HG02938 (cell line): ENCODE data around the gene LDLR.
"Not testable (repeated sequence)": the region's sequence is repeated elsewhere in the genome, so short reads cannot be mapped to it uniquely, and the experiment has no call there.

Experiments used
- ATAC-seq: cut with Tn5 transposase; IDR thresholded peaks from one replicate; pipeline ENCODE4 v1.9.1; 2021; ENCODE audit warnings: mild to moderate bottlenecking, moderate library complexity; ENCODE audit not compliant: unreplicated experiment

LDLR gene

DNA sequence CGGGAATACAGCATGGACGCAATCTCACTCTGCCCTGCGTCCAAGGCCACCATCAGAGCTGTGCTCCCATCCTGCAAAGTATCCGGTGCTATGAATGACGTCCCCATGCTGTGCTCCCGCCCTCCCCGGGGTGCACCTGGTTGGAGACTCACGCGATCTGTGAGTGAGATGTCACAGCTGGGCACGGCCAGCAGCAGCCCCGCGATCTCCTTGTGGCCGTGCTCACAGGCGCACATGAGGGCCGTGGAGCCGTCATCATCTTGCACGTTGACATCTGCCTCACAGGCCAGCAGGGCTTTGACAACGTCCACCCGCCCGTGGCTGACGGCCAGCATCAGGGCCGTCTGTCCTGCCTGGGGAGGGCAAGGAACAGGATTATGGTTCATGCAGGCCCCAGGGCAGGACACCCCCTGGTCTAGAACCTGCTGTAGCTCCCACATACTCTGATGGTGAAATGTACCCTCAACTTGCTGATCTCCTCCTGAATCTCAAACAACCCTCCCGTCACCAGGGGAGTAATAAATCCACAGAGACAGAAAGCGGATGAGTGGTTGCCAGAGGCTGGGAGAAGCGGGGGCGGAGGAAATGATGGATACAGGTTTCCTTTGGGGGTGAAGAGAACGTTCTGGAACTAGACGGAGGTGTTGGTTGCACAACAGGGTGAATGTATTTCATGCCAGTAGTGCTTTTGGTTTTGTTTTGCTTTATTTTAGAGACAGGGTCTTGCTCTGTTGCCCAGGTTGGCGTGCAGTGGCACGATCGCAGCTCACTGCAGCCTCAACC lies 80.8 kb downstream of the LDLR start:
- no peak for ATAC-seq

DNA sequence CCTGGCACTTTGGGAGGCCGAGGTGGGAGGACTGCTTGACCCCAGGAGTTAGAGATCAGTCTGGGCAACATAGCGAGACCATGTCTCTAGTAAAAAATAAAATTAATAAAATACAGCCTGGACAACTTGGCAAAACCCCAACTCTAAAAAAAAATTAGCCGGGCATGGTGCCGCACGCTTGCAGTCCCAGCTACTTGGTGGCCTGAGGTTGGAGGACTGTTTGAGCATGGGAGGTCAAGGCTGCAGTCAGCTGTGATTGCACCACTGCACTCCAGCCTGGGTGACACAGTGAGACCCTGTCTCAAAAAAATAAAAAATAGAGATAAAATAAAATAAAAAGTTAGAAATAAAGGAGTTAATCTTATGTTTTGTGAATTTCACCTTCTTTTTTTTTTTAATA lies 81.9 kb downstream of the LDLR start:
- no peak for ATAC-seq

DNA sequence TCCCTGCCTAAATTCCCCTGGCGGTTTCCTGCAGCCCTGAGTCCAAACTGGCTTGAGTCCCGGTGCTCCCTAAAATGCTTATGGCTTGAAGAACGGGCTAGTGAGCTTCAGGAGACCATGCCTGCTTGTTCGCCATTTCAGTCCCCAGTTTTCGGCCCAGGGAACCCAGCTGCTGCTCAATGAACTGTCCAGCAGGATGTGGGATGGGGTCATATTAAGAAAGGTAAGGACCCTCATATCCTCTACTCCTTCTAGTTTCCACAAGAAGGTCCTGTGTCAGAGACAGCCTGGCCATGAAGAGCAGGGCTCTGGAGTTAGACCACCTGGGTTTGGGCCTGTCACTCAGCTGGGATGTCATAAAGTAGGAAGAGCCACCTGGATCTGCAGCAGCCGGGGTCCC lies 83.3 kb downstream of the LDLR start:
- ATAC-seq: no peak

DNA sequence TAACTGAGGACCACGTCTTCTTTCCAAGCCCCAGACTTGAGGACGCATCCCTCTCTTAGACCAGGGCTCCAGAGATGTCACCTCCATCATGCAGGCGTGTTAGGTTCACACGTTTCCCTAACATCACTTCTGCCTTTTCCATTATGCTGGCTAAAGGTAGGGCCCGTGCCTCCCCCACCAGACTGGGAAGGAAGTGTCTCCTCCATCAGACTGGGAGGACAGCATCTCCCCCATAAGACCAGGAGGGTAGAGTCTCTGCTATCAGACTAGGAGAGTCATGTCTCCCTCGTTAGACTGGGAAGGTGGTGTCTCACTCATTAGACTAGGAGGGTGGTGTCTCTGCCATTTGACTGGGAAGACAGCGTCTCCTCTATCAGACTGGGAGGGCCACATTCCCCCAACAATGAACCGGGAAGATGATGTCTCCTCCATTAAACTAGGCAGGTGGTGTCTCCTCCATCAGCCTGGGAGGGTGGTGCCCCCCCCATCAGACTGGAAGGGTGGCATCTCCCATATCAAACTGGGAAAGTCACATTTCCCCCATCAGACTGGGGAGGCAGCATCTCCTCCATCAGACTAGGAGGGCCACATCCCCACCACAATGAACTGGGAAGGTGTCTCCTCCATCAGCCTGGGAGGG lies 84.4 kb downstream of the LDLR start:
- no peak for ATAC-seq

DNA sequence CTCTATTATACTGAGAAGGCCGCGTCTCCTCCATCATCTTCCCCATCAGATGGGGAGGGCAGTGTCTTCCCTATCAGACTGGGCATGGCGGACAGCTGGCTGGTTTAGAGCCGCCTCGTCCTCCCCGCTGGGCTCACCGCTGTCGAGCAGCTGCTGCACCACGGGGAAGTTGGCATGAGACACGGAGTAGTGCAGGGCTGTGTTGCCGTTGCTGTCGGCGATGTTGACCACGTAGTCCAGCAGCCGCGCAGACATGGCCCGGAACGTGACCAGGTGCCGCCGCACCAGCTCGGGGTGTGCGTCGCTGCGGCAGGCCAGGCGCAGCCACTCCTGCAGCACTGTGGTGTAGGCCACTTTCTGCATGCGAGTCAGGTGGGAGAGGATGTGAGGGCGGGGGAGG lies 85.1 kb downstream of the LDLR start:
- ATAC-seq: no peak

- ATAC-seq: no peak
Measured at GRCh38 chr19:11175920-11176319, 86.7 kb downstream of the LDLR start.

GRCh38 chr19:11176466-11177193 lies 87.4 kb downstream of the LDLR start:
- no peak for ATAC-seq

GRCh38 chr19:11177592-11177991 lies 88.3 kb downstream of the LDLR start:
- no peak for ATAC-seq

- ATAC-seq: not testable (repeated sequence)
Measured at GRCh38 chr19:11179145-11179465, 89.8 kb downstream of the LDLR start.

- no peak for ATAC-seq
Measured at GRCh38 chr19:11179716-11180297, 90.5 kb downstream of the LDLR start.

DNA sequence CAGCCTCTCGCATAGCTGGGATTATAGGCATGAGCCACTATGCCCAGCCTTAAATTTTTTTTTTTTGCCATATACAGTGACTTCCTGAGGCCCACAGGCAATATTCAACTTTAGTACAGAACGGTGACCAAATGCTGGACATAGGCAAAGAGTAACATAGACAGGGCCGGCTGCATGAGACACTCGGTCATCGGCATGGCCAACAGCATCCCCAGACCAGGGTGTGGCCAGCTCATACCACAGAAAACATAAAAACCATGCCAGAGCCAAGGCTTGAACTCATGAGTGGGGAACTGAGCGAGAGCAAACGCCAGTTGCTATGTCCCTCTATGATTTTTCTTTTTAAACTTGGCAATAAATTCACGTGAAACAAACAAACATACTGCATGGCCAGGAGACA lies 91.1 kb downstream of the LDLR start:
- ATAC-seq: no peak

DNA sequence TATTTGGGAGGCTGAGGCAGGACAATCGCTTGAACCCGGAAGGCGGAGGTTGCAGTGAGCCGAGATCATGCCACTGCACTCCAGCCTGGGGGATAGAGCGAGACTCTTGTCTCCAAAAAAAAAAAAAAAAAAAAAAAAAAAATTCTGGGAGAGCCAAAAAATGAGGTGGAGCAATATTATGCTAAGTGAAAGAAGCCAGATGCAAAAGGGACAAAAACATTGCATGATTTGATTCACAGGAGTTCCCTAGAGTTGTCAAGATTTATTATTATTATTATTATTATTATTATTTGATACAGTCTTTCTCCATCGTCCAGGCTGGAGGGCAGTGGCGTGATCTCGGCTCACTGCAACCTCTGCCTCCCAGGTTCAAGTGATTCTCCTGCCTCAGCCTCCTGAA lies 91.7 kb downstream of the LDLR start:
- ATAC-seq: not testable (repeated sequence)

DNA sequence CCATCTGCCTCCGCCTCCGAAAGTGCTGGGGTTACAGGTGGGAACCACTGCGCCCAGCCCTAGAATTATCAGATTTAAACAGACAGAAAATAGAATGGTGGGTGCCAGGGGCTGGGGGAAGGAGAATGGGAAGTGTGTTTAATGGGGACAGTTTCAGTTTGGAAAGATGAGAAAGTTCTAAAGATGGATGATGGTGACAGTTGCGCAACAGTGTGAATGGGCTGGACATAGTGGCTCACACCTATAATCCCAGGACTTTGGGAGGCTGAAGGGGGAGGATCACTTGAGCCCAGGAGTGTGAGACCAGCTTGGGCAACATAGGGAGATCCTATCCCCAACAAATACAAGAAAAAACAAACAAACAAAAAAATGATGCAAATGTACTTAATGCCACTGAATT lies 92.2 kb downstream of the LDLR start:
- no peak for ATAC-seq
